Heart left ventricle (tissue), 13 donors: ENCODE measurements around the gene NTSR2.

Experiments
- POLR2A ChIP-seq, 2 donors: fragments of 450-650 bp; IDR thresholded peaks; one replicate each; pipeline ENCODE4 v1.6.1; 2017; ENCODE audit warnings: antibody characterized with exemption in 2 of 2, mild to moderate bottlenecking in 2 of 2, moderate library complexity in 2 of 2
- TF ChIP-seq, protein P1 (sequence below), 12 donors: fragments of 200-600 bp; sonication (generic) in 4 of 12; IDR thresholded peaks; one replicate each; pipeline versions ENCODE4 v1.5.0 to v1.8.0; 2018 to 2022; ENCODE audit warnings: antibody characterized with exemption in 12 of 12, mild to moderate bottlenecking in 5 of 12
- donor health status: ischemic (EF 13 %, LVEDD 7.1; RV severe dilation, severe dysfunction).
- donor health status: DM: no; HTN: yes; CAD: no.
- donor health status: DM: no; HTN: no; CAD: no.
- donor health status: ischemic (EF 25% LVEDD 6.9; RV normal size, moderate dysfunction).
- donor health status: ischemic (EF 25% LVEDD 5.7; RV mildly dilated, moderate dysfunction).
- donor health status: ischemic (EF 35%, LVEDD 5.7; RV mildly dilated, moderate dysfunction).
- donor health status: nonischemic (EF 11% LVEDD 7.7; RV severe dilation, severe dysfunction).
- donor health status: DM: yes; HTN: yes; CAD: no.
- donor health status: PGD.
- donor health status: ischemic (EF 29% LVEDD 5.4; RV normal size, mild dysfunction).
- donor health status: nonischemic (EF 23%, LVEDD 6.1; RV moderate dilation, normal function).

DNA sequence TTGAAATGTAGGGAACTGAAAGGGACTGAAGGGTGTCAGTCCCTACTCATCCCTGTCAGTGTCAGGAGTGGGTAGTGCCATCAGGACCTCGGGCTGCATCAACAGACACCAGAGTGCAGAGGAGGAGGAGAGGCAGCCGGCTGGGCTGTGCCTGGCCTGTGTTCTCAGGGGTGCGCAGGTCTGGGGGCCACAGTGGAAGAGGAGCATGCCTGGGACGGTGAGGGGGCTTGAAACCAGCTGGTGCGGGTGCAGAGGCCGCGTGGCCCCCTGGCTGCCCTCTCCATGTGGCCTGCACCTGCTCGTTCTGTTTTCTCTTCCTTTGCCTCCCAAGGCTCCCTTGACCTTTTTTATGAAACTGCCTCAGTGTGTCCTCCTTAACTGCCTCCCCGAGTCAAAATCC lies 41.3 kb downstream of the NTSR2 start:
- no peak for TF ChIP-seq POLR2A (IDR thresholded peaks at IDR 0.05)
- TF ChIP-seq, protein P1, sequence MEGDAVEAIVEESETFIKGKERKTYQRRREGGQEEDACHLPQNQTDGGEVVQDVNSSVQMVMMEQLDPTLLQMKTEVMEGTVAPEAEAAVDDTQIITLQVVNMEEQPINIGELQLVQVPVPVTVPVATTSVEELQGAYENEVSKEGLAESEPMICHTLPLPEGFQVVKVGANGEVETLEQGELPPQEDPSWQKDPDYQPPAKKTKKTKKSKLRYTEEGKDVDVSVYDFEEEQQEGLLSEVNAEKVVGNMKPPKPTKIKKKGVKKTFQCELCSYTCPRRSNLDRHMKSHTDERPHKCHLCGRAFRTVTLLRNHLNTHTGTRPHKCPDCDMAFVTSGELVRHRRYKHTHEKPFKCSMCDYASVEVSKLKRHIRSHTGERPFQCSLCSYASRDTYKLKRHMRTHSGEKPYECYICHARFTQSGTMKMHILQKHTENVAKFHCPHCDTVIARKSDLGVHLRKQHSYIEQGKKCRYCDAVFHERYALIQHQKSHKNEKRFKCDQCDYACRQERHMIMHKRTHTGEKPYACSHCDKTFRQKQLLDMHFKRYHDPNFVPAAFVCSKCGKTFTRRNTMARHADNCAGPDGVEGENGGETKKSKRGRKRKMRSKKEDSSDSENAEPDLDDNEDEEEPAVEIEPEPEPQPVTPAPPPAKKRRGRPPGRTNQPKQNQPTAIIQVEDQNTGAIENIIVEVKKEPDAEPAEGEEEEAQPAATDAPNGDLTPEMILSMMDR (IDR thresholded peaks at IDR 0.05), result no peak
